Activated CD8-positive, alpha-beta memory T cell treated with anti-CD3 and anti-CD28 coated beads, Interleukin-2, amount 50 U/mL, for 24 hours (primary cell): ENCODE measurements around the gene NTM.

ENCODE experiments used
- DNase-seq: peaks from one replicate; pipeline ENCODE4 v3.0.0-alpha.2; 2020; ENCODE audit errors: extremely low read depth

Gene NTM

GRCh38 chr11:131957875-131958274 is 587.5 kb downstream of the NTM start:
- no peak for DNase-seq

DNA sequence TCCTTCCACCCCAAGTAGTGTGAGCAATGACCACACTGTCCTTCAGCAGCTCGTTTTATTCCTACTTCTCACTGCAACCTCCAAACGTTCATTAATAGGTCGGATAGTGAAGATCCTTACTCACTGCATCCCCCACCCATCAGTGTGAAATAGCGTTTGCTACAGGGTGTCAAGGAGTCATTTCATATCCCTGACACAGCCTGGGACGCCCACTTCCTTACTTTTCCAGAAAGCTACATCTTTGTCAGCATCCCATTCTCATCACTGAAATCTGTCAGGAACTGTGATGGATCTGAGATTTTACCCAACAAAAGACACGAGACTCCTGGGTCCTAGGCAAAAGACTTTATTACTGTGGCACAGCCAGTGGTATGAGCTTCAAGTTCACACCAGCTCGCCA is 592.4 kb downstream of the NTM start:
- DNase-seq = no peak

DNA sequence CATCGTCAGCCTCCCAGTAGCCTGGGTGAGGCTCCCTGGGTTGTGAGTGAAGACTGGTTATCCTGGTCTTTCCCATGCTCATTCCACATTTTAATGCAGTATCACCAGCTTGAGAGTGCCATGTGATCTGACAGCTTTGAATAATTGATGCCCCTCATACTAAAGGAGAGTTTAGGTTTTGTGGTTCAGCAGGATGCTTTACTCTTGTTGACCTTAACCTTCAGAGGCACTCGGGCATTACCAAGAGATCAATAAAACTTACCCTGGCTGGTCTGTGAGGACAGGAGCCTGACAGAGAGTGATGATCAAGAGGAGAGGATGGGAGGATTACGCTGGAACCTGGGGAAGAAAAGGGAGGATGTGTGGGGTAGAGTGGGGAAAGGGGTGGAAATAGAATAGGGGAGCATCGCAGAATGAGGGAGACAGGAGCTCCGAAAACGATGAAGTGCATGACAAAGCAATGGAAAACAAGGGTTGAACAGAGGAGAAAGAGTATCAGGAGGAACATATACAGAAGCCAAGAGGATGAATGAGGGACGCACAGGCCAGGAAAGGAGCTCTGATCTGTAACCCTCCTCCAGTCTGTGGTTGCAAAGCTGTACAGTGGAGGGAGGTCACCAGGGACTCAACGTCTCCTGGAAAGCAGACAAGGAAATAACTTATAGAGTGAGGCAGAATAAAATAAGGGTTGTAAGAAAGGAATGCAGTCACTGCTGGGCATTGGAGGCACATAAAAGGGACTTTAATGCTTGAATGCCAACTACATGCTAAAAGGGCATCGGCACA is 594.5 kb downstream of the NTM start:
- DNase-seq = no peak

- no peak for DNase-seq
Measured at GRCh38 chr11:131965504-131965903, 595.1 kb downstream of the NTM start.

DNA sequence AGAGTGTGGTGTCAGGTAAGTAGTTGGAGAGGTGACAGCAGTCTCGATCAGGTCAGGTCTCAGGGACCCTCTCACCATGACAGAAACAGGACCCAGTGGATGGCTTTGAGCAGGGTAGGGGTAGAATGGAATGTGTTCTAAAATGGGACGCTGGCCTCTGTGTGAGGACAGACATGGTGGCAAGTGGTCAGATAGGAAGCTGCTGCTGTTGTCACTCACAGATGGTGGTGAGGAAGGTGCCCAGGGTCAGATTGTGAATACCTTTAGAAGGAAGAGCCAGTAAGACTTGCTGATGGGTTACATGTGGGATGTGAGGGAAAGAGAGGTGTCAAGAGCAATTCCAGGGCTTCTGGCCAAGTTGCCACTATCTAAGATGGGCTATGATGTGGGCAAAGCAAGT is 596.3 kb downstream of the NTM start:
- no peak for DNase-seq

DNA sequence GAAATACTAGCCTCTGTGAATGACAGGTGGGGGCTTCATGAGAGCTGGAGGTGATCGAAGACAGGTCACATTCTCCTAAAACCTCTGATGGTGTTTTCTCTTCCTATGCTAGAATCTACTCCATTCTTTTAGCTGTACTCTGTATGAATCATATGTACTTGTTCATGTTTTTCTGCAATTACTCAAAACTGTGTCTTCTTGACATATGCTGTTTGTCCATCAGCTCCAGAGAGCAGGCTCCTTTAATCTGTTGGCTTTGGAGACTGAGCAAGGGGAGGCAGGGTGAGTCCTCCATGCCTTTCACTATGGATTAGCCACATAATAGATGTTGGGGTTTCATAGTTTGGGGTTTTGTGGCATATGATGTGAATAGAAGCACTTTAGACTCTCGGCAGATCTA is 598.8 kb downstream of the NTM start:
- no peak for DNase-seq

GRCh38 chr11:131973061-131973460 is 602.6 kb downstream of the NTM start:
- no peak for DNase-seq

DNA sequence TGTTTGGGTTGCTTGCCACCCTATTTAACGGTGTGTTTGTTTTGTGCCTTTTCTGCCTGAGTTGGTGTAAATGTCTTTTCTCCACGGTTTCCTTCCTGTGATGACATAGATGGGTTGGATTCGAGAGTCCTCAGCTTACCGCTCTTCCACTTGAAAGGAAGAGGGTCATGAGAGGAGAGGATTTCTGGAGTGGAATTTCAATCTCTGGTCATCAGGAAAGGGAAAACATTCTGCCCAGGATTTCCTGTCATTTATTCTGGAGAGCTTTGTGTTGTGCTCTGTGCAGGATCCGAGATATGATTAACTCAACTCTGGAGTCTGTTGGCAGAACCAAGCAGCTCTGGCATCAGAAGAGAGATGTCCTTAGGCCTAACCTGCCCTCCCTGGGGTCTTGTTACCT is 605.2 kb downstream of the NTM start:
- no peak for DNase-seq

DNA sequence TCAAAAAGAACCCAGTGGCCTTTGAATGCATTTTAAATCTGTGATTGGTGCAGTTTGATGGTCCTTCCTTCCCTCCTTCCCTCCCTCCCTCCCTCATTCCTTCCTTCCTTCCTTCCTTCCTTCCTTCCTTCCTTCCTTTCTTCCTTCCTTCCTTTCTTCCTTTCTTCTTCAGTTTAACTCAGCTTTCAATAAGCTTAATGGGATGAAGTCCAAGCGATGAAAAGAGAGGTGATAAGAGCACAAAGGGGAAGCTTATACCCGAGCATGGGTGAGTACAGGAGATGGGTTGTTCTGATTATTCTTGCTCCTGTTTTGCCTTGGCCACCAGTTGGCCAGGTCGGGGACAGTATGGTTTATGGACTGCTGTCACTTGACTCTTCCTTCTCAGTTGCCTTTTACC is 605.6 kb downstream of the NTM start:
- DNase-seq = no peak

DNA sequence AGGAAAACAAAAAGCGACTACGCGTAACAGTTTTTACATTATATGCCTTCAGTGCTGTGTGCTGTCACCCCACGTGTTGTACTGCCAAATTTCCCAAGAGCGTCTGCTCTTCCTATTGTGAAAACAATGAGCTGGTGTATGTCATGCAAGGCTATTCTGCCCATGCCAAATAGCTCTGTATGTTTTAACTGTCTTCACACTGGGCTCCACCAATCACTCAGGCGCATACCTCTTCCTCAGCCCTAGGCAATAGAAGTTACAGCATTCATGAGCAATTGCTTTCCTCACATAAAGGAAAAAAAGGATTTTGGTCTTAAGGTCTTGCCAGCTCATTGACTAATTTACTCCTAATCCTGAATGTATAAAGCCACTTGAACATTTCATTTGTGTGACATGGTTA is 606.8 kb downstream of the NTM start:
- DNase-seq = no peak

DNA sequence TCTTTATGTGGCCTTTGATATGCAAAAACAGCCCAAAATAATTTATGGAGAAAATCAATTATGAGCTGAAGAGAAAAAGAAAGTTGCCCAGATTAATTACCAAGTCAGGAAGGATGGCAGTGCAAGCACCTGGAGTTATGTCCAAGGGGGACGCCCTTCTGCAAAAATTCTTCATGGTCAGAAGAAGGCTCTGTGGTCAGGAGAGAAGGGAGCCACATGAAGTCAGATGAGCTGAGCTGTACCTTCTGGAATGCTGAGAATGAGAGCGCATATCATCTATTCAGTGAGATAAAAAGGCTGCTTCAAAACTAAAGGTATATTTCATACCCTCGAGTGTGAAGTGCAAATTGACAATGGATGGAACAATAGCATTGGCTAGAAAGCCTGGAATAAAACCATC is 607.4 kb downstream of the NTM start:
- DNase-seq = no peak

GRCh38 chr11:131978351-131978750 is 607.9 kb downstream of the NTM start:
- DNase-seq = no peak

DNA sequence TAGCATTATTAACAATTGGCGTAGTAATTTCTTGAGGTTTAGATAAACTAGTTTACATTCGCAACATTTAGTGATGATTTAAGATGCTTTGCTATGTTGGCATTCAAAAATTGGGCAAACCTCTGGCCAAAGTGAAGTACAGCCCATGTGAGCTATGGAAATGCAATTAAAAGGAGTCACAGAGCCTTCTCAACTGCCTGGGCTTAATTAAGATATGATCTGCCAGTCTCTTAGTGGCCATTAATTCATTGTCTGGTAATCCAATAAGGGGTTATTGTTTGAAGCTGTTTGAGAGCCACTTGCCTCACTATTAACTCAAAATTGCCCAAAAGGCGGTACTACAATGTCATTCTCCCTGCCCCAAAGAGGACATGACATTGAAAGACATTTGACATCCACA is 608.9 kb downstream of the NTM start:
- DNase-seq = no peak

DNA sequence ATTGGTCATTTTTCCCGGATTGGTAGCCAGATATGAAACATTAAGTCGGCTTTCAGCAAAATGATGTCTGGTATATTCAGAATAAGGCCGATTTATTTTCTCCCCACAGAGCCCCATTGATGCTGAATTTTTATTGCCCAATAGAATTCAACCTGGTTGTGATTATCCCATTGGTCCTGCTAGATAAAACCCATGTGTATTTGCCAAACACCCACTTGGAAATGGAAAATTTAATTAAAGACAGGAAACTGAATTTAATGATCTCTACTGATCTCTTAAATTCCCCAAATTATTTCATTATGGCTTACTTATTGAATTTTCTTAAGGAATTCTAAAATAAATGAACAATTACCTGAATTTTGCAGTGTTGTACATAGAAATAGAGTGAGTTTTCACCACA is 609.8 kb downstream of the NTM start:
- no peak for DNase-seq

DNA sequence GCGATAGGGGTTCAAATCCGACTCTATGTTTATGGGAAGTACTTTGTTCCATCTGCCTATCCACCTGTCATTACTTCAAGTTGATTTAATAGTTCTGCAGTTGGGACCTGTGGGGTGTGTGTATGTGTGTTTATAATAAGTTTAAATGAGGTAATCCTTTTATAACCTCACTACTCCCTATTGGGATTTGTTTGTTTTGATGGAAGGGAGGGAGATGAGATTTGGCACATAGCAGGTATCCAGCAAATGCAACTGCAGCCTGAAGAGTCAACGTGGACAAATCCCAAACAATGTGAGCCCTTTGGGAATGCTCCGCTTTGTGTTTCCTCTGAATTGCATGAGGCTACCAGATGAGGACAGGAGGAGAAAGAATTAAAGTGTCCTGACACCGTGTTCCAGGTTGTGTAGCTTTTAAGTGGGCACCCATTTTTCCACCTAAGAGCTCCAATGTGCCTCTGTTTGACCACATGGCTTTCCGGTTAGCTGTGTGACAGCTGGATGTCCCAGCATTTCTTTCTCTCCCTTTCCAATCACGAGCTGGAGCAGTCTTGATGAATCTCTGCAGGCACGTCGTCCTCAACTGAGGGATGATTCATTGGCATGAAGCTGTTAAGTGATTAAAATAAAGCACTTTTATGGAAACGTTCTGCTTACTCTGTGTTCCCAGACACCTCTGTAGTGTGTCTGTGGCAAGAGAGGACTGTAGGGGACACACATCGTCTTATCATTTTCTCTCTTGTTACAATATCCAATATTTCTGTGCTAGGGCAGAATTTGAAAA is 610.7 kb downstream of the NTM start:
- no peak for DNase-seq

GRCh38 chr11:131982154-131982553 is 611.7 kb downstream of the NTM start:
- no peak for DNase-seq

GRCh38 chr11:131985846-131986301 is 615.5 kb downstream of the NTM start:
- DNase-seq = no peak

GRCh38 chr11:131987703-131988102 is 617.3 kb downstream of the NTM start:
- no peak for DNase-seq

DNA sequence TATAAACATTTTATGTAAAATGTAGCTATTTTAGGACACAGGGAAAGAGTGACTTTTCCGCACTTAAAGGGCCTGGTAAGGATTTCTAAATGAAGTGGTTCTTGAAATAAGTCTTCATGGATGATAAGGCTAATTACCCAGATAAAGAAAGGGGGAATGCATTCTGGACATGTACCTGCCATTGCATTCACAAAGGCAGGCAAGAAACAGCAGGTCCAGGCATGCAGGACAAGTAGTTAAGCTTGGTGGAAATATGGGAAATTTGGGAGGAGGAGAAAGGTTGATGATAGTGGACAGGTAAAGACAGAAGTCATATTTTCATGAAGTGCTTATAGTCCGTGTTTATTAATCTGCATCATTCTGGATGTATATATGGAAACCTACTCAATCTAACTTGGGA is 621.2 kb downstream of the NTM start:
- no peak for DNase-seq

- no peak for DNase-seq
Measured at GRCh38 chr11:131993246-131993645, 622.8 kb downstream of the NTM start.

DNA sequence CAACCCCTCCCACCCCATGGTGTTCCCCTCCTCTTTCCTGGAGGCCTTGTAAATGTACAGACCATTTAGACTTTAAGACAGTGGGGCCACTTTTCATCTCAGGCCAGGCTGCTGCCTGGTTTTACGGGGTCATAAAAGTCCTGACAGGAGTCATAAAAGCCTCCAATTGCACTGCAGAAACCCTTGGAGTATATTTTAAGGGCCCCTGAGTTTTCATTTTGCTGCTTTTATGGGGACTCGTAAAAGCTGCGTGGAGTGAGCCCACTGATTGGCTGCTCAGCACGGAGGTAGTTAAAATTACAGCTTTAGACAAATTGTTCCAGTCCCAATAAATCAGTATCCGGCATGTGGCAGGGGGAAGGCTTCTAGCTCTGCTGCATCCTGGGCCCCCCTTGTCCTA is 627.6 kb downstream of the NTM start:
- no peak for DNase-seq

DNA sequence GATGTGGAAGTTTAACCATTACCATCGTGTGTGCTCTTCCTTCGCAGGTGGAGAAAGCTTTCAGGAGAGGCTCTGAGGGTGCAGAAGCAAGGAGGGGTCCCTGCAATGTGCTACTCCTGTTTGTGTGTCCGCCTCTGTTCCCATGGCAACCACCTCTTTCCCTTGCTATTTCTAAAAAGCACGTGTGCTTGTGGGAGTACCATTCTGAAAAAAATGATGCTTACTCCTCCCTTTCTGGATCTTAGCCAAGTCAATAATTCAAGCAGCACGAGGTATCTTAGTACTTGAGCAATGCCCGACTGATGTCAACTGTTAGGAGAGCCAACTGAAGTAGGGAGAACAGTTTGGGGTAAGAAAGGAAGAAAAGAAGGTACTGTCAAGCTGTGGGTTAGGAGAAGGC is 628.7 kb downstream of the NTM start:
- no peak for DNase-seq

- DNase-seq = no peak
Measured at GRCh38 chr11:131999955-132000354, 629.5 kb downstream of the NTM start.
